ENCODE data around the gene STRN4. TPM values are rescaled to one million over a fixed set of nuclear protein-coding genes. Genes with fewer than 3 reads are reported as not detected.

STRN4 gene
- polyA plus RNA-seq, 1 donor from 2014 or later = 153 TPM

- no peaks in the 10 kb centered on the region for H3K27me3 ChIP-seq (ENCODE audit: insufficient read depth, low read depth, low read length)
- no peaks in the 10 kb centered on the region for H3K79me2 ChIP-seq (replicated peaks; ENCODE audit: insufficient read depth, low read length)
- no peaks in the 10 kb centered on the region for H4K20me1 ChIP-seq (ENCODE audit: insufficient read depth)
- no peaks in the 10 kb centered on the region for H3F3A ChIP-seq (ENCODE audit: insufficient read depth, low read length, poor library complexity, severe bottlenecking)
- H3K9ac ChIP-seq (ENCODE audit: low read length) = no peak overlapping the region
- H3K27ac ChIP-seq (ENCODE audit: low read length) = no peak overlapping the region
- H3K9me3 ChIP-seq (ENCODE audit: low read length) = no peaks in the 10 kb centered on the region
- no peak overlapping the region for H3K4me2 ChIP-seq (ENCODE audit: low read length)
- TF ChIP-seq MXI1 (conservative IDR thresholded peaks at IDR 0.05; ENCODE audit: poor library complexity, severe bottlenecking) (no peak), EZH2 (IDR thresholded peaks at IDR 0.05; ENCODE audit: borderline replicate concordance, insufficient read depth, low read length, poor library complexity, severe bottlenecking) (no peak), POLR2AphosphoS5 (IDR thresholded peaks at IDR 0.05) (no peak), SMC3 (conservative IDR thresholded peaks at IDR 0.05; ENCODE audit: poor library complexity) (no peak), REST (IDR thresholded peaks at IDR 0.05; ENCODE audit: borderline replicate concordance) (no peak), EP300 (conservative IDR thresholded peaks at IDR 0.05; ENCODE audit: poor library complexity, severe bottlenecking) (no peak), TAF1 (IDR thresholded peaks at IDR 0.05; ENCODE audit: low read depth) (no peak), CTCF (IDR thresholded peaks at IDR 0.05; ENCODE audit: poor library complexity, severe bottlenecking) (no peak), RAD21 (conservative IDR thresholded peaks at IDR 0.05) (no peak)
- H2AFZ ChIP-seq (ENCODE audit: low read depth, low read length) = no peak overlapping the region
- no peaks in the 10 kb centered on the region for H3K9me2 ChIP-seq (ENCODE audit: insufficient read depth, low read length)
- H3K36me3 ChIP-seq (ENCODE audit: insufficient read depth, low read length) = no peaks in the 10 kb centered on the region
- H3K4me3 ChIP-seq (ENCODE audit: low read length) = no peak overlapping the region
These were observed 14.1 kb upstream of the STRN4 start for GRCh38 chr19:46760363-46760762.

GRCh38 chr19:46759817-46760333 lies 13.6 kb upstream of the STRN4 start:
- H3K4me3 ChIP-seq (ENCODE audit: low read length) = no peak overlapping the region
- TF ChIP-seq EZH2 (IDR thresholded peaks at IDR 0.05; ENCODE audit: borderline replicate concordance, insufficient read depth, low read length, poor library complexity, severe bottlenecking) (no peak), POLR2AphosphoS5 (IDR thresholded peaks at IDR 0.05) (no peak), SMC3 (conservative IDR thresholded peaks at IDR 0.05; ENCODE audit: poor library complexity) (no peak), RAD21 (conservative IDR thresholded peaks at IDR 0.05) (no peak), MXI1 (conservative IDR thresholded peaks at IDR 0.05; ENCODE audit: poor library complexity, severe bottlenecking) (no peak), TAF1 (IDR thresholded peaks at IDR 0.05; ENCODE audit: low read depth) (no peak), REST (IDR thresholded peaks at IDR 0.05; ENCODE audit: borderline replicate concordance) (no peak), EP300 (conservative IDR thresholded peaks at IDR 0.05; ENCODE audit: poor library complexity, severe bottlenecking) (no peak)
- no peak overlapping the region for H3K9ac ChIP-seq (ENCODE audit: low read length)
- no peaks in the 10 kb centered on the region for H3K9me2 ChIP-seq (ENCODE audit: insufficient read depth, low read length)
- no peak overlapping the region for H2AFZ ChIP-seq (ENCODE audit: low read depth, low read length)
- no peaks in the 10 kb centered on the region for H3K27me3 ChIP-seq (ENCODE audit: insufficient read depth, low read depth, low read length)
- no peaks in the 10 kb centered on the region for H3K79me2 ChIP-seq (replicated peaks; ENCODE audit: insufficient read depth, low read length)
- no peaks in the 10 kb centered on the region for H4K20me1 ChIP-seq (ENCODE audit: insufficient read depth)
- no peaks in the 10 kb centered on the region for H3K9me3 ChIP-seq (ENCODE audit: low read length)
- H3K36me3 ChIP-seq (ENCODE audit: insufficient read depth, low read length) = no peaks in the 10 kb centered on the region
- H3K27ac ChIP-seq (ENCODE audit: low read length) = no peak overlapping the region
- H3K4me2 ChIP-seq (ENCODE audit: low read length) = no peak overlapping the region
- no peaks in the 10 kb centered on the region for H3F3A ChIP-seq (ENCODE audit: insufficient read depth, low read length, poor library complexity, severe bottlenecking)

All from neural cell (in vitro differentiated cells).